ENCODE results near the gene ZPR1. TPM values are rescaled to one million over a fixed set of nuclear protein-coding genes. Genes with fewer than 3 reads are reported as not detected.

Gene ZPR1
- total RNA-seq, 4 donors from 2014 or later: 25.4 to 48.7 (median 36.8) TPM

GRCh38 chr11:116791002-116791812 lies 3.4 kb upstream of the ZPR1 start:
- peak overlapping the region; percentile 10 for H3K4me3 ChIP-seq
- DNase-seq (ENCODE audit: low spot score in 2 of 2): peak; percentile 77 to 87

DNA sequence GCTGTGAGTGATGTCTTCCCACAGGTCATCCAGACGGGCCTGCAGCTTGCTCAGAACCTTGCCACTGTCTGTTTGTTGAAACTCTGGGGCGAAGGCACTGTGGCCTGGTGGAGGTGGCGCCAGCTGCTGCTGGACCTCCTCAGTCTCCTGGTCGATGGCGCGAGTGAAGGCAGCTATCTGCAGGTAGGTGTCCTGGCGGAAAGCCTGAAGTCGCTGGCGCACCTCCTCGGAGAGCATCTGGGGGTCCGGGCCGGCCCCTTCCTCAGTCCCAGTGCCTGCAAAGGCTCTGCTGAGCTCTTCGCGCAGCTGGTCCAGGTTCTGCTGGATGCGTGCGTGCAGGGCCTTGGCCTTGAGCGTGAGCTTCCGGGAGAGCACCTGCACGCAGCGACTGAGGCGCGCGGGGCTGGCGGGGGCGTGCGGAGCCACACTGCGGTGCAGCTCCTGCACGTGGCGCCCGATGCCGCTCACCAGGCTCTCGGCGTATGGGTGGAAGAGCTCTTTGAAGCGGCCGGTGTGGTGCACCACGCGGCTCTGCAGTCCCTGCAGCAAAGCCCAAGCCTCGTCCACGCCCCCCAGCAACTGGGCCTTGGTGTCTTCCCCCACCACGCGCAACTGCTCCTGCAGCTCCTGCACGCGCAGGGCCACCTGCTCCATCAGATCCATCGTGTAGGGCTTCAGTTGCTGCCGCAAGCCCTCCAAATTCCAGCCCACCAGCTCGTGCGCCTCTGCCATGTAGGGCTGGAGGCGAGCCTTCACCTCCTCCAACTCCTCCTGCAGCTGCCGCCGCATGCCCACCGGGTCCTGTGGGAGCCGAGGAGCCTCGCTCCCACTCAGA lies 2.6 kb upstream of the ZPR1 start:
- Histone ChIP-seq H3K27me3 (peaks cover 2% of the 10 kb centered on the region), H3K9me3 (no peaks in the 10 kb centered on the region), H3K4me3 (no peak overlapping the region), H3K36me3 (peaks cover 10% of the 10 kb centered on the region), H3K4me1 (peaks cover 25% of the 10 kb centered on the region), H3K27ac (no peak overlapping the region)
- TF ChIP-seq EP300 (IDR thresholded peaks at IDR 0.05) (no peak), POLR2AphosphoS5 (IDR thresholded peaks at IDR 0.05) (no peak), POLR2A (IDR thresholded peaks at IDR 0.05) (no peak)
- TF ChIP-seq, protein P1, sequence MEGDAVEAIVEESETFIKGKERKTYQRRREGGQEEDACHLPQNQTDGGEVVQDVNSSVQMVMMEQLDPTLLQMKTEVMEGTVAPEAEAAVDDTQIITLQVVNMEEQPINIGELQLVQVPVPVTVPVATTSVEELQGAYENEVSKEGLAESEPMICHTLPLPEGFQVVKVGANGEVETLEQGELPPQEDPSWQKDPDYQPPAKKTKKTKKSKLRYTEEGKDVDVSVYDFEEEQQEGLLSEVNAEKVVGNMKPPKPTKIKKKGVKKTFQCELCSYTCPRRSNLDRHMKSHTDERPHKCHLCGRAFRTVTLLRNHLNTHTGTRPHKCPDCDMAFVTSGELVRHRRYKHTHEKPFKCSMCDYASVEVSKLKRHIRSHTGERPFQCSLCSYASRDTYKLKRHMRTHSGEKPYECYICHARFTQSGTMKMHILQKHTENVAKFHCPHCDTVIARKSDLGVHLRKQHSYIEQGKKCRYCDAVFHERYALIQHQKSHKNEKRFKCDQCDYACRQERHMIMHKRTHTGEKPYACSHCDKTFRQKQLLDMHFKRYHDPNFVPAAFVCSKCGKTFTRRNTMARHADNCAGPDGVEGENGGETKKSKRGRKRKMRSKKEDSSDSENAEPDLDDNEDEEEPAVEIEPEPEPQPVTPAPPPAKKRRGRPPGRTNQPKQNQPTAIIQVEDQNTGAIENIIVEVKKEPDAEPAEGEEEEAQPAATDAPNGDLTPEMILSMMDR (IDR thresholded peaks at IDR 0.05): no peak
- 86% methylated on average over 30 of the region's 53 CpGs for WGBS
- peak in 1 of 2 donors; percentile 67 for DNase-seq (ENCODE audit: low spot score in 2 of 2)

More at GRCh38 chr11:116791002-116791812, 3.4 kb upstream of the ZPR1 start:
- WGBS: 26% methylated on average over 25 of the region's 31 CpGs
- peaks cover 25% of the 10 kb centered on the region for H3K4me1 ChIP-seq
- H3K9me3 ChIP-seq: no peaks in the 10 kb centered on the region
- H3K27ac ChIP-seq: no peak overlapping the region
- peaks cover 2% of the 10 kb centered on the region for H3K36me3 ChIP-seq
- TF ChIP-seq POLR2AphosphoS5 (IDR thresholded peaks at IDR 0.05): no peak
- no peak for TF ChIP-seq POLR2A (IDR thresholded peaks at IDR 0.05)
- TF ChIP-seq, protein P1 (IDR thresholded peaks at IDR 0.05): peak; percentile 82 to 88
- TF ChIP-seq EP300 (IDR thresholded peaks at IDR 0.05): no peak
- peaks cover 2% of the 10 kb centered on the region for H3K27me3 ChIP-seq

DNA sequence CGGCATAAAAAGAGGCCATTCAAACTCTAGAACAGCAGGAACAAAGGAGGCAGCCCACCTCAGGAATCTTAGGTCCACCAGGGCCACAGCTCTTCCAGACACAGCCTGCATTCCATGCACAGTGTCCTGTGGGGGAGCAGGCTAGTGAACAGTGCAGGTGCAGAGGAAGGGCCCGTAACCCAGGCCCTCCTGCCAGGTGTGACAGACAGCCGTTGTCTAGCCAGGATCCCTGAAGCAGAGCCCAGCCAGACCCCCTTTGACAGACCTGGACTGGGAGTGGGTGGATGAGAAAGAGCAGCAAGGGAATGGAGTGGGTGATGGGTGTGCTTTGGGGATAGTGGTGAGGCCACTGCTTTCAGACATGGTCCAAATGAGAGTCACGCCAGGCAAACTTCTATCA lies 1.2 kb upstream of the ZPR1 start:
- H3K36me3 ChIP-seq: peaks cover 24% of the 10 kb centered on the region
- H3K4me3 ChIP-seq: no peak overlapping the region
- H3K27me3 ChIP-seq: peaks cover 2% of the 10 kb centered on the region
- peaks cover 25% of the 10 kb centered on the region for H3K4me1 ChIP-seq
- 87% methylated on average over 3 of the region's 4 CpGs for WGBS
- TF ChIP-seq POLR2A (IDR thresholded peaks at IDR 0.05): no peak
- TF ChIP-seq EP300 (IDR thresholded peaks at IDR 0.05): no peak
- TF ChIP-seq POLR2AphosphoS5 (IDR thresholded peaks at IDR 0.05): no peak
- TF ChIP-seq, protein P1 (IDR thresholded peaks at IDR 0.05): no peak
- no peak overlapping the region for H3K27ac ChIP-seq
- no peak for DNase-seq (ENCODE audit: low spot score in 2 of 2)
- H3K9me3 ChIP-seq: no peaks in the 10 kb centered on the region

DNA sequence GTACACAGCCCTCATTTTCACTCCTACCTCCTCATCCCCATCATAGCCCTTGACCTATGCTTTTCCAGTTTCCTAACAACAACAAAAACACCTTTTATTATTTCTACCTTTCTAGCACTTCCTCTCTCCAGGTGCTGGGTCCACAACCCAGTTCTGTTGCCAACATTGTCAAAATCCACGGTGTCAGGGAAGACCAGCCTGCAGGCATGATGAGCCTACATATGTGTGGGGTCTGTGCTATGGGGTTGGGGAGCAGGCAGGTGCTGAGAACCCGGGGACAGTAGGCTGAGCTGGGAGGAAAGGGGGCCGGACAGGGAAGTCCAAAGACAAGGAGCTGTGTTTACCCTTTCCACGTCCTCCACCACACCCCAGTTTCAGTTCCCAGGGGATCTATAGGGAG lies 711 bp upstream of the ZPR1 start:
- peaks cover 2% of the 10 kb centered on the region for H3K27me3 ChIP-seq
- no peaks in the 10 kb centered on the region for H3K9me3 ChIP-seq
- H3K36me3 ChIP-seq: peaks cover 28% of the 10 kb centered on the region
- peaks cover 25% of the 10 kb centered on the region for H3K4me1 ChIP-seq
- TF ChIP-seq, protein P1 (IDR thresholded peaks at IDR 0.05): no peak
- TF ChIP-seq EP300 (IDR thresholded peaks at IDR 0.05) (no peak), POLR2AphosphoS5 (IDR thresholded peaks at IDR 0.05) (no peak), POLR2A (IDR thresholded peaks at IDR 0.05) (no peak)
- DNase-seq (ENCODE audit: low spot score in 2 of 2): peak in 1 of 2 donors; percentile 64
- H3K4me3 ChIP-seq: peak overlapping the region; percentile 97
- no peak overlapping the region for H3K27ac ChIP-seq
- WGBS: 52% methylated on average over 4 of the region's 4 CpGs

DNA sequence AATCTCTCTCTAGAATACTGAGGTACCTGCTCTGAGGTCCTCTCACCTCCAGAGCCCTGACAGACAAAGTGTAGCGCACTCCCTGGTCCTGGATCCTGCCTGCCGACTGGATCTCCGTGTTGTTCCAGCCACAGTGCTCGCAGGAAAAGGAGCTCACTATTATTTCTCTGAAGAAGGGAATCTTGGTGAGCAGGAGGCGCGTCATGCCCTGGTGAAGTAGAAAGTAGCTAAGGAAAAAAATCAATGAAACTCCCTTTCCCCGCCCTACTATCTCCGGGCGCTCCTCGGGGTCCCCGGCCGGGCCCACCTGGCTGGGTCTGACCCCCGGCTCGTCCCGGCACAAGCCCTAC lies 412 bp downstream of the ZPR1 start:
- H3K36me3 ChIP-seq: peaks cover 39% of the 10 kb centered on the region
- peaks cover 2% of the 10 kb centered on the region for H3K27me3 ChIP-seq
- peaks cover 25% of the 10 kb centered on the region for H3K4me1 ChIP-seq
- DNase-seq (ENCODE audit: low spot score in 2 of 2): no peak
- TF ChIP-seq, protein P1 (IDR thresholded peaks at IDR 0.05): no peak
- TF ChIP-seq POLR2A (IDR thresholded peaks at IDR 0.05): no peak
- TF ChIP-seq POLR2AphosphoS5 (IDR thresholded peaks at IDR 0.05): no peak
- TF ChIP-seq EP300 (IDR thresholded peaks at IDR 0.05): no peak
- peak overlapping the region; percentile 97 for H3K4me3 ChIP-seq
- WGBS: 0% methylated on average over 4 of the region's 15 CpGs
- peak overlapping the region; percentile 87 for H3K27ac ChIP-seq
- no peaks in the 10 kb centered on the region for H3K9me3 ChIP-seq
